Gastroesophageal sphincter (tissue), 3 donors: Measurements from ENCODE around the gene ADGRG7.
"Not testable (repeated sequence)": the region's sequence is repeated elsewhere in the genome, so short reads cannot be mapped to it uniquely, and the experiment has no call there.

Experiments used
- POLR2A ChIP-seq, 2 donors: fragments of 450-650 bp; IDR thresholded peaks; one replicate each; pipeline ENCODE4 v1.6.1; 2017; ENCODE audit warnings: antibody characterized with exemption in 2 of 2, mild to moderate bottlenecking in 2 of 2, moderate library complexity in 1 of 2
- POLR2AphosphoS5 ChIP-seq: sonication (generic); formaldehyde crosslinking; IDR thresholded peaks from one replicate; pipeline ENCODE4 v1.6.1; 2017; ENCODE audit warnings: antibody characterized with exemption
- TF ChIP-seq, protein P1 (sequence below), 4 experiments: fragments of 200-600 bp in 2 of 4; fragments of 450-650 bp in 2 of 4; sonication (generic) in 1 of 4; IDR thresholded peaks; one replicate each; pipeline ENCODE4 v1.5.1; 2017 to 2019; ENCODE audit warnings: antibody characterized with exemption in 4 of 4, mild to moderate bottlenecking in 2 of 4, moderate library complexity in 2 of 4

DNA sequence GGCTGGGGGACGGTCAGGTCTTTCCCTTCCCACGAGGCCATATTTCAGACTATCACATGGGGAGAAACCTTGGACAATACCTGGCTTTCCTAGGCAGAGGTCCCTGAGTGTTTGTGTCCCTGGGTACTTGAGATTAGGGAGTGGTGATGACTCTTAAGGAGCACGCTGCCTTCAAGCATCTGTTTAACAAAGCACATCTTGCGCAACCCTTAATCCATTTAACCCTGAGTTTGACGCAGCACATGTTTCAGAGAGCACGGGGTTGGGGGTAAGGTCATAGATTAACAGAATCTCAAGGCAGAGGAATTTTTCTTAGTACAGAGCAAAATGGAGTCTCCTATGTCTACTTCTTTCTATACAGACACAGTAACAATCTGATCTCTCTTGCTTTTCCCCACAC, 57.3 kb downstream of the ADGRG7 start:
- TF ChIP-seq POLR2A (IDR thresholded peaks at IDR 0.05); POLR2AphosphoS5: not testable (repeated sequence)
- TF ChIP-seq, protein P1, sequence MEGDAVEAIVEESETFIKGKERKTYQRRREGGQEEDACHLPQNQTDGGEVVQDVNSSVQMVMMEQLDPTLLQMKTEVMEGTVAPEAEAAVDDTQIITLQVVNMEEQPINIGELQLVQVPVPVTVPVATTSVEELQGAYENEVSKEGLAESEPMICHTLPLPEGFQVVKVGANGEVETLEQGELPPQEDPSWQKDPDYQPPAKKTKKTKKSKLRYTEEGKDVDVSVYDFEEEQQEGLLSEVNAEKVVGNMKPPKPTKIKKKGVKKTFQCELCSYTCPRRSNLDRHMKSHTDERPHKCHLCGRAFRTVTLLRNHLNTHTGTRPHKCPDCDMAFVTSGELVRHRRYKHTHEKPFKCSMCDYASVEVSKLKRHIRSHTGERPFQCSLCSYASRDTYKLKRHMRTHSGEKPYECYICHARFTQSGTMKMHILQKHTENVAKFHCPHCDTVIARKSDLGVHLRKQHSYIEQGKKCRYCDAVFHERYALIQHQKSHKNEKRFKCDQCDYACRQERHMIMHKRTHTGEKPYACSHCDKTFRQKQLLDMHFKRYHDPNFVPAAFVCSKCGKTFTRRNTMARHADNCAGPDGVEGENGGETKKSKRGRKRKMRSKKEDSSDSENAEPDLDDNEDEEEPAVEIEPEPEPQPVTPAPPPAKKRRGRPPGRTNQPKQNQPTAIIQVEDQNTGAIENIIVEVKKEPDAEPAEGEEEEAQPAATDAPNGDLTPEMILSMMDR (IDR thresholded peaks at IDR 0.05), result not testable (repeated sequence)
